GM20431 (cell line): ENCODE results near the gene PRR18.

Experiments
- in situ Hi-C: fragments of 300-500 bp; cut with MseI, MboI; formaldehyde crosslinking; loops from one replicate; pipeline ENCODE4 v1.15.0; 2020; ENCODE audit warnings: low sequenced_read_pairs; ENCODE audit not compliant: unreplicated experiment

Gene PRR18

DNA sequence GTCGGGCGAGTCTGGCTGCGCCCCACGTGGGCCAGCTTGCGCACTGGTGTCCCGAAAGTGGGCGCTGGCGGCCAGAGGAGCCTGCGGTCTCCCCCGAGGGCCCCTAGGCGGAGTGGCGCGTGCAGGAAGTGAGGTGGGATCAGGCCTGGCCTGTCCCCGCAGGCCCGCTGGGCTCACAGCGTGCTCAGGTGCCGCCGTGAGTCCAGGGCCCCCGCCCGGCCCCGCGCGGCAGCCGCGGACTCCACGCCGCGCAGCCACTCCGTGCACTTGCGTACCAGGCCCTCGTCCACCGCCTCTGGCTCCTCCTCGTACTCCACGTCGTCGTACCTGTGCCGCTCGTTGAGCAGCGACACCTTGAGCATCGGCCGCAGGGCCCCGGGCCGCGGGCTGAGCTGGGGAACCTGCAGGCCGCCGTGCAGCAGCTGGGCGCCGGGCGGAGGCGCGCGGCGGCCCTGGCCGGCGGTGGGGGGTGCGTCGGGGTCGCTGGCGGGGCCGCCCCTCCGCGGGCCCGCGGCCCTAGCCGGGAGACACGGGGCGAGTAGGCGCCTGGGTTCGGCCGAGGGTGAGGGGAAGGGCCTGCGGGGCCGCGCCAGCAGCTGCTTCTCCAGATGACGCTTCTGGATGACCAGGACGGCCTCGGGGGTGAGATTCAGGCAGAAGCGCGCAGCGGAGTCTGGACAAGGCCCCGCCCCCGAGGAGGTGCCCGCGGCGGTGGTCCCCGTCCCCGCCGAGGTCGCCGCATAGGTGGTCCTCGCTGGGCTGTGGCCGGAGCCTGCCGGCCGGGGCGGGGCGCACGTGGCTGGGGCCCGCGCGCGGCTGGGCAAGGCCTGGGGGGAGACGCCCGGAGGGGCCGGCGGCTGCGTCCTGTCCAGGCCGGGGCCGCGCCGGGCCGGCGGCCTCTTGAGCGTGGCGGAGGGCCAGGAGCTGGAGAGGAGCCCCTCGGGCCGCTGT, 835 bp downstream of the PRR18 start:
- in situ Hi-C loops: no loop called here

DNA sequence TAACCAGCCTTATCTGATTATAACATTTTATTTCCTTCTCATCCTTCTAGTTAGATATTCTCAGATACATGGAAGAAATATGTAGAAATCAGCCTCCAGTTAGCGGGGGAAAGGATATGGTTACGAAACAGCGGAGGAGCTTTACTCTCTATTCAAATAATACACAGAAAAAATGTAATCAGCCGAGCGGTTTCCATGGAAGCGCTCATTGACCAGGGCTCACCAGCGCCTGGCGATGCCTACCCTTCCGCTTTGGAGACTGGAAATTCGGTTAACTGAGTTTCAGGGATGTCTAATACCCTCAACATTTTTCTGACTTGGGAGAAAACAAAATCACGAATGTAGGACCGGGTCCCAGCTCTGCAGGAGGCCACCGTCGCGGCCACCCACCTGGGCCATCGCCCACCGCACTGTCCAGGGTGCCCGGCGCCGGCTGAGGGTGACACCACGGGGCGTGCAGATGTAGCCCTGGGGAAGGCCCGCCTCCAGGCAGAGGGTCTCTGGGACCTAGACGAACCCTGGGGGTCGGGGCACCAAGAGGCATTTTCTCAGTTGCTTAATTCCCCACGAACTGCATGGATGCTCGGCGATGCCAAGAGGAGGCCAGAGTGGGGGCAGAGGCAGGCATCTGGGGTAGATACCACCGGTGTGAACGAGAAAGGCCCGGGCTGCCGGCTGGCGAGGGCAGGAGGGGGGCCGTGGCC, 1.7 kb downstream of the PRR18 start:
- in situ Hi-C loops: no loop called here

DNA sequence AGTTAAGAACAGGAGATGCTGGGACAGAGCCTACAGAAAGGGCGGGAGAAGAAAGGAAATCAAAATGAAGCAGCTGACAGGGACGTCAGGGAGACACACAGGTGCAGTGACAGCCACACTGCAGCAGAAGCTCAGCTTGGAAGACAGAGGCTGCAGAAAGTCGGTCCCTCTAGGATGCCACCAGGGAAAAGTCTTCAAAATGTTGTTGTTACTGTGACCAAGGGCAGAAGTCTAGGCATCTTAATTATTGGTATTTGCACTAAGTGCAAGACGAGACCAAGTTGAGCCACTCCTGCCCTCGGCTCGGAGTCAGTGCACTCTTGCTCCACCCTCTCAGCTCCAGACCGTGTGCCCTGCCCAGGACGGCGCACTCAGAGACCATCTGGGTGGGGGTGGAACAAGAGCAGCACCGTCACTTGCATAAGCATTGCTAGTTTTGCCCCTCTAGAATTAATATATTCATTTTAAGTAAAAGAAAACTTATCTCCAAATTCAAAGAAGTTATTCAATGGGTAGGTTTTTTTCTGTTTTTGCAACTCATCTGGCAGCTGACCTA, 2.6 kb downstream of the PRR18 start:
- in situ Hi-C loops: no loop called here

DNA sequence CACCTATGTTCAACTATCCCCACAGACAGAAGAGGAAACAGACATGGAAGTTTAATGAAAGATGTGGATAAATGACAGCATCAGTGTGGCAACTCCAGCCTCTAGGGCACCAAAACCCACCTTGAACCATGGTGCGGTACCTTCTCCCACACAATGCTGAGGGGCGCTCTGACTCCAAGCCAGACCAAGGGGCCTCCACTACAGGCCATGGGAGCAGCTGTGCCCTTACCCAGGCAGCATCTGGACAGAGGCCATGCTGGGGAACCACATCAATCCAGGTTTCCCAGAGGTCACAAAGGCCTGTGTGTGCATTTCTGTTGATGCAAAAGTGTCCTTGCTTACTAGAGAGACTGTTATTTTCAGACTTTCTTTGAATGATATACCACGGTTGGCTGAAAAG, 4.1 kb downstream of the PRR18 start:
- in situ Hi-C loops: no loop called here

DNA sequence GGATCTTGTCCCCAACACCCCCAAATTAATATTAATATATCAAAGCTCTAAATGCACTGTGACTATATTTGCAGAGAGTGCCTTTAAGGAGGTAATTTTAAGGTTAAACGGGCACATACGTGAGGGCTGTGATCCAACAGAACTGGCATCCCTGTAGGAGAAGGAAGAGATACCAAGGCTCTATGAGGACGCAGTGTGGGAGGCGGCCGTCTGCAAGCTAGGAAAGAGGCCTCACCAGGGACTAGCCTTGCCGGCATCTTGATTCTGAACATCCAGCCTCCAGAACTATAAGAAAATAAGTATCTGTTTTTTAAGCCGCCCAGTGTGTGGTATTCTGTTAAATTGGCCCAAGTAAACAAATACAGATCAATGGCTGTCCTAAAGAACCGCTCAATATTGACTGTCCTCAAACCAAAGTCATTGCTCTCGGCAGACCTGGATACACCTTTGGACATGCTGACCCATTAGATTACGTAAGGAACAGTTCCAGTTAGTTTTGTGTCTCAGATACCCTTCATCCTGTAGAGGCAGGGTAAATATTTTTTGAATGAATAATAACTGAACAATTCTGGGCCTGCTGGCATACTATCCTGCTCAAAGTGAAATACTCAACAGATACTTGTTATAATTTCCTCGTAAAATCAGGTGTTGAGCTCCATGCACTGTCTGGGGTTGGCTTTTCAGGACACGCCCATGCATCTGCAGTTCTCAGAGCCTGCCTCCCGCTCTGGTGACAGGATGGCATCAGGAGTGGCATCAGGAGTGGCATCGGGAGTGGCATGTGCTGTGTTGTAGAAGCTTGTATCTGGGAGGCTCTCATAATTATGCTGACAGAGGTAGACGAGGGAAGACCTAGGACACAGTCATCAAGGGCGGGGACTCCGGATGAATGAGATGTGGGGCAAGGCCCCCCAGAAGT, 6.3 kb downstream of the PRR18 start:
- in situ Hi-C loops: no loop called here

DNA sequence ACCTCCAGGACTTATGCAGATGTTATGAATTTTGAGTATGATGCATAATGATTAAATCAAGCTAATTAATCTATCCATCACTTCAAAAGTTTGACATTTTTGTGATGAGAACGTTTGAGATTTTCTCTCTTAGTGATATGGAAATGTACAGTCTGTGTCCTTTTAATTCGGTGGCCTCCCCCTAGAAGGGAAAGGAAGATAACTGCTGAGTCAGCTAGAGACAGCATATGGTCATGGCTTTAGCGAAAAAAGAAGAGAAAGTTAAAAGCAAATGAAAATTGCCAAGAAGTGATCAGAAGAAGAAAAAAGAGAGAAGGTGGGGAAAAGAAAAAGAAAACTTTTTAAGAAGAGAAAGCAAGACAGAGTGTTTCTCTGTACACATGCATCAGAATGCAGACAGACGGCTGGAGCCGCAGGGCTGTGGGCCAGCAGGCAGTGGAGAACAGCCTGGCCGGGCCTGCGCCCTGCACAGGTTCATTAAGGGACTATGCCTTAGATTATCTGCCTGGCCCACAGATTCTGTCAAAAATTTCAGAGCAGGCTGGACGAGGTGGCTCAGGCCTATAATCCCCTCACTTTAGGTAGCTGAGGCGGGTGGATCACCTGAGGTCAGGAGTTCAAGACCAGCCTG, 7.7 kb downstream of the PRR18 start:
- in situ Hi-C loops: no loop called here

DNA sequence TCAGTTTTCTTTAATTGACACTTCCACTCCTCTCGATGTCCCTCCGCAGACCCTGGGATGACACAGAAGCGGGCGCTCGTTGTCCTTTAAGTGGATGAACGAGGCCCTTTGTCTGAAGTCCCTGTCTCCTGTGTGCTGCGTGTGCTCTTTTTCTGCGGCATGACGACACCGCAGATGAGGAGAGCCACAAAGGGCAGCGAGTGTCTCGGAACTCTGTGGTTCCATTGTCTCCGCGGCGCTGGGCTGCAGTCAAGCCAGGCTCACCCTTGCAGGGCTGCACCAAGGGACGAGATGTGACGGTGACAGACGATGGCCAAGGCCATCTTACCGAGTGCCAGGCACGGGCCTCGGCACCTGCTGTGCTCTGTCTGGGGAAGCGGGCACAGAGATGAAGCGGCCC, 10.6 kb downstream of the PRR18 start:
- in situ Hi-C loops: loop anchor here (25.0 kb wide), 1 partner anchor 115 kb away; no protein-coding TSS in a partner anchor

DNA sequence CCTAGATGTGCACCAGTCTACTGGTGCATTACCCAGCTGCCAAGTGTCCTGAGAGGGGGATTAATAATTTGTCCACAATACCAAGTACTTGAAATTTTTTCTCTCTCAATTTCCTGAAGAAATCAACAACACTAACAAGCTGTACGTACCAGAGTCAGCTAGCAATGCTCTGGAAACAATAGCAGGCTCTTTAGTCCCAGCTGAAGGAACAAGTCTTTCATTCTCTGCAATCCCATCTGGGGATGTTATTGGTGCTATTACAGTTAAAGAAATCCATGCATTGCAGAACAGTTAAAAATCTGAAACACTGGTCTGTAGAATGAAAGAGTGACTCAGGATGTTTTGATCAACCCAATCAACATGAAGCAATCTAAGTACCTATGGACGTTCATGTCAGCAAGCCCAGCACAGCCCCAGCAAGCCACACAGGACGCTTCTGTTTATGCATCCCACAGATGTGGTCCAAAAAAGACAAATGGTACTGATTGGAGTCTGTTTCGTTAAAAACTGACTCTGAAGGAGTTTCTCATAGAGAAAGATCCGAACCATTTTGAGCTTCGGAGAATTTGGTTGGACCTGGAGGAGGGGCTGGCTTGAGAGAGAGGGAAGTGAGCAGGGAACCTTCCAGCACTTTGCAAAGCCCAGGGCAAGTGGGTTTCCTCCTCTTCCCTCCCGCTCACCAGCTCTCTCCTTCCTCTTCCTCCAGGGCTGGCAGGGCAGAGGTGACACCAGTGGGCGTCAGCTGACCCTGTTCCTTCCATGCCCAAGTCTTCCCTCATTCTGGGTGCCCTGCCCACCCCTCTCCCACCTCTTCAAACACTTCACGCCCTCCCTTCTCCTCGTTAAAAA, 11.9 kb downstream of the PRR18 start:
- in situ Hi-C loops: loop anchor here (25.0 kb wide), 1 partner anchor 116 kb away; no protein-coding TSS in a partner anchor

DNA sequence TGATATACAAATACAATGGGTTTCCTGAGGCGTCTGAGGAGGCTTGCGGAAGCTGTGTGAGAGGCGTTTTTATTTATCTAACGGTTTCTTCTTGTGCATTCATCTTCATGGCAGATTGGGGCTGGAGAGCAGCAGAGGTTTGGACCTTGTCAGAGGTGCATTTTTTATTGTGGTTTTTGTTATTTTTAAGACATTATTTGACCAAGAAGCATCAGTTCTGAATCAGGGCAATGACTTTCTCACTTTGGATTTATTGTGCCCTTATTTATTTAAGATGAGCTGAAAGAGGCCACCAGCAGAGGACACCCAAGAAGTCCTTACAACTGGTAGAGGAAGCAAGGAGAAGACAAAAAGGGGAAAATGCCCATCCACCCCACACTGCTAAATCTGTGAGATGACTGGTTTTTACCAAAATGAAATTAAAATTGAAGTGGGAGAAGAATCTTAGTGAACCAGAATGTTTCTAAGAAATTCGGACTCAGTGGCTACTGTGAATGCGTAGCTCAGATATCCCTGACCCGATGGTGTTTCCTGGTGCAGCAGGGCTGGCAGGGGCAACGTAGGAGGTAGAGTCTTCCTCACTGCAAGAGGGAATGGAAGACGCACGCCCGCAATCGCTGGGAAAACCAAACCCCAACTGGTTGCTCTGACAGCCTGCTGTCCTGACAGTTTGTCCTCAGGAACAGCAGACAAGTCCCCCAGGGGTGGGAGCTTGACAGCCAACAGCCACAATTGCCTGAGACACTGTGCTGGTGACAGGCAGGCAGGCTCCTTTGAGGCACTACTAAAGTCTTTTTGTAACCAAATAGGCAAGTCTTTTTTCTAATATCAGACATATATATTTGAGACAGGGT, 14.2 kb downstream of the PRR18 start:
- in situ Hi-C loops: loop anchor here (25.0 kb wide), 1 partner anchor 118 kb away; no protein-coding TSS in a partner anchor

DNA sequence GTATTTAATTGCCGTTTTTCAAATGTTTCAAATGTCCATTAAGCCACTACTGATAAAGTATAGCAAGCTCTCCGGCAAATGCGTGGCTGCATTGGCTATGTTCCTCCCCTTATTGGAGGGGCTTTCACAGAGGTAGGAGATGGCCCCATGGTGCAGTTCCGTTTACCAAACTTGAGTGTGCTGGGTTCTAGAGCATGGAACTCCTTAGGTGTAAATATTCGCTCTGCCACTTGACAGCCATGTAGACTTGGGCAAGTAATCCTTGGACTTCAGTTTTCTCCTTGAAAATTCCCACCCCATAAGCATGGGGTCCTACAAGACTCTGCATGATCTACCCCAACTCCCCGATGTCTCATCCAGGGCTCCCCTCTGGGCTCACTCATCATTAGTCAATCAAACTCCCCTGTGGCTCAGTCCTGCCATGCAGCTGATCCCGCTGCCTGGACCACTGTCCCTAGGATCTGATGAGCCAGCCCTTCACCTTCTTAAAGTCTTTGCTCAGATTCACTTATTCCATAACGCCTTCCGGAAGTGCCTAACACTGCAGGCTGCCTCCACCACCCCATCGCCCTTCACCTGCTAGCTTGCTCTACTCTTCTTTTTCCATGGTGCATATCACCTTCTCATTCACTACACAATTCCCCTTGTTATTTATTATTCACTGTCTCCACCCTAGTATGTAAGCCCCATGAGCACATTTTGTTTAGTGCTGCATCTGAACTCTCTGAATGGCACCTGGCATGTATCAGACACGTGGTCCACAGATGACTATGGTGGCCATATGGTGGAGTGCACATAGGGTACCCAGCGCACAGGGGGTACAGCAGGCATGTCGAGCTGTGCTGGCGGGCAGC, 18.8 kb downstream of the PRR18 start:
- in situ Hi-C loops: loop anchor here (25.0 kb wide), 1 partner anchor 123 kb away; no protein-coding TSS in a partner anchor

DNA sequence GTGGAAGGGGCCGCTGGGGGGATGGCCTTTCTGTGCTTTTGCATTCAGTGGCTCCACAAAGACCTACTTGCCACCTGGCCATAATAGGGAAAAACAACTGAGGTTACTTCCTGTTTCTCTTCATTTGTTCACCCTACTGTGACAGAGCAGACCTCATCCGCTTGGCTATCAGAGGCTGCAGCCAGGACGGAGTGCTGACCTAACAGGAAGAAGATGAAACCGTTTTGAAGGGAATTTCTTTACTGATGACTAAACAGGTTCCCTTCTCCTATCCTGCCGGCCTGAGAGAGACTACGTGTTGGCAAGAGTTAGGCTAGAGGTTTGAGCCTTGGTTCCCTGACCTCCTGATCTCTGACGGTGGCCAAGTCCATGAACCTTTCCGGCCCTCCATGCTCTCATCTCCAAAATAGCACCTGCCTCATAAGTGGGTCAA, 21.3 kb downstream of the PRR18 start:
- in situ Hi-C loops: loop anchor here (25.0 kb wide), 1 partner anchor 125 kb away; no protein-coding TSS in a partner anchor

DNA sequence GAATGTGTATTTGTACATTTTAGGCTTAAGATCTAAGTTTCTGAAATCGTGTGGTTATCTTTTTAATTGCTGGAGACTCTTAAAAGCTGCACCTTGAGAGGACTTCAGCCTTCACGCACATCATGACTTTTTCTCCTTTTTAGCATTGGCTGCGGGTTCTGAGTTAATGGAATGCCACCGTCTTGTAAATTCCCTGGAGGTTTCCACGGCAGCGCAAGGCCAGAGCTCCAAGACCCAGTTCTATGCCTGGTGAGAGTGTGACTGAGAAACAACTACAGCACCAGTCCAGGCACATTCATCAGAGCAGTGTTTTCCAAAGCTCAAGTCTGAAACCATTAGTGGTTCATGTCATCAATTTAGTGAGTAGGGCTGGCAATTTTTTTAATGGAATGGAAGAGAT, 23.0 kb downstream of the PRR18 start:
- in situ Hi-C loops: loop anchor here (25.0 kb wide), 1 partner anchor 127 kb away; no protein-coding TSS in a partner anchor

DNA sequence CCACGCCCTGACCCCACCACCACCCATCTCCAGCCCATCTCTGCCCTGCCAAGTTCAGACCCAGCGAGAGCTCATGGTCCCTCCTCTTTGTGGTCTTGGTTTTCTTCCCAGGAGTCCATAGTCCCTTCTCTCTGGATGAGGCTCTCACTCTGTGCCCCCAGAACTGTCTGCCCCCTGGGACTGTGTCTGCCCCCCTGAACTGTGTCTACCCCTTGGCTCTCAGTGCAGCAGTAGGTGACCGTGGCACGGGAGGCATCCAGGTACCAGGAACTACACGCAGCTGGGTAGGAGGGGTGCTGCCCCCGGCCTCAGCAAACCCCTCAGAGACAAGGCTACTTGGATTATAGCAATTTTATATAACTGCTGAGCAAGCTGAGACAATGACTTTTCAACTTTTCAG, 23.6 kb downstream of the PRR18 start:
- in situ Hi-C loops: loop anchor here (25.0 kb wide), 1 partner anchor 128 kb away; no protein-coding TSS in a partner anchor

DNA sequence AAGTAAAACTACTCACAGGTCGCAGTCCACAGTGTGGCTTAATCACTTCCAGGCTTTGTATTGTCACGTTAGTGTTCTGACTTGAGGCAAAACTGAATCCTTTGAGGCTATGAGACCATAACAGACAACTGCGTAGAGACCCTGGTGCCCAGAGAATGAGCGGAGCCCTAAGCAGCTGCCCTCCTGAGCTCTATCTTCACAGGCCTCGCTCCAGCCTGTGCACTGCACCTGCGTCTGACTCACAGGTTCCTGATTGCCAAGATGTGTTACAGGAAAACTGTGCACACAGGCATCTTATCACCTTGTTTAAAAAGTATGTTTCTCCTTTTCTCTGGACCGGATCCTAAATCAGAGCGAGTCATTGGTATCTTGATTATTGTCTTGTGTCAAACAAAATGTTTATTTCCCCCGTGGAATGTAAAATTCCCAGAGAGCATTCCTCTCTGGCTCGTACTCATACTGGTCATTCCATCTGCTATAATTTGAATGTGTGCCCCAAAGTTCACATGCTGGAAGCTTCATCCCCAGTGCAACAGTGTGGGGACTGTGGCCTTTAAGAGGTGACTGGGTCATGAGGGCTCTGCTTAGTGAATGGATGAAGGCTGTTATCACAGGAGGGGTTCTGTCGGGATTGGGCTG, 25.7 kb downstream of the PRR18 start:
- in situ Hi-C loops: loop anchor here (25.0 kb wide), 1 partner anchor 130 kb away; no protein-coding TSS in a partner anchor

DNA sequence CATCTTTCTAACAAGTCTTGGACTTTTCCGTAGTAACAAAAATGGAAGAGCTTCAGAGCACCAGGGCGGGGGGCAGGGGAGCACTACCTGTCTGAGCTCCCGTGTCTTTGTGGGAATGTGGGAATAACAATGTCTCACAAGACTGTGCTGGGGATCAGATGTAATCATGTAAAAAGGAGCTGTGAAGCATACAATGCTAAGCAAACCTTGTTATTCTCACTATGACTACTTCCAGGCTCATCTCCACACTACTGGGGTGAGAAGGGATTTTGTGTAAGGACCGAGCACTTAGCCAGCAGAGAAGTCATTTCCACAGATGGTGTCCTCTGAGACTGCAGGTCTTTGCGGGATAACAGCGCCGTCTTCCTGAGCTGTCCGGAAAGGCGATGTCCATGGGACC, 27.1 kb downstream of the PRR18 start:
- in situ Hi-C loops: loop anchor here (25.0 kb wide), 1 partner anchor 131 kb away; no protein-coding TSS in a partner anchor

DNA sequence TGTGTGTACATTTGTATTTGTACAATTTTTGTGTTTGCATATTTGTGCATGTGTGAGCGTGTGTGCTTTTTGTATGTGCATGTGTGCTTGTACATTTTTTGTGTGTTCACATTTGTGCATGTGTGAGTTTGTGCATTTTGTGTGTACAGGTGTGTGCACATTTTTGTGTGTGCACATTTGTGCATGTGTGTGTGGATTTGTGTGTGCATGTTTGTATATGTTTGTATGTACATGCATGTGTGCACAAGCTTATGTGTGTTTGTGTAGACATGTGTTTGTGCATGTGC, 28.9 kb downstream of the PRR18 start:
- in situ Hi-C loops: loop anchor here (25.0 kb wide), 1 partner anchor 133 kb away; no protein-coding TSS in a partner anchor
